ENCODE measurements around the gene NKAIN2. TPM values are rescaled to one million over a fixed set of nuclear protein-coding genes. Genes with fewer than 3 reads are reported as not detected.

Gene NKAIN2
- polyA plus RNA-seq, 1 donor (not counting 4 experiments of a cell fraction or from before 2014, with no cell fraction given): 0.13 TPM

- FAIRE-seq (no peak), DNase-seq (ENCODE audit: low read depth, low spot score) (no peak)
- Histone ChIP-seq H3K36me3 (ENCODE audit: control insufficient read depth in 2 of 2, extremely low read depth in 1 of 2, insufficient read depth in 2 of 2, low read length in 2 of 2) (no peaks in the 10 kb centered on the region), H2AFZ (ENCODE audit: control insufficient read depth, low read length) (no peak overlapping the region), H3K4me2 (ENCODE audit: control insufficient read depth, extremely low read depth, insufficient read depth, low read depth, low read length) (no peak overlapping the region), H4K20me1 (ENCODE audit: control insufficient read depth, extremely low read depth, insufficient read depth, low read length) (no peaks in the 10 kb centered on the region), H3K27me3 (ENCODE audit: control insufficient read depth, extremely low read depth, insufficient read depth, low read length) (peaks cover 2% of the 10 kb centered on the region), H3K27ac (ENCODE audit: control insufficient read depth, insufficient read depth, low read length) (no peak overlapping the region), H3K4me3 (ENCODE audit: control insufficient read depth in 2 of 3, extremely low read depth in 1 of 3, insufficient read depth in 2 of 3, low read depth in 1 of 3, low read length in 3 of 3) (no peak overlapping the region), H3K9me1 (ENCODE audit: control insufficient read depth, extremely low read depth, insufficient read depth, low read length) (no peaks in the 10 kb centered on the region), H3K9me3 (ENCODE audit: control insufficient read depth, low read depth, low read length) (no peaks in the 10 kb centered on the region), H3K4me1 (ENCODE audit: control insufficient read depth, extremely low read depth, insufficient read depth, low read length) (no peaks in the 10 kb centered on the region), H3K79me2 (ENCODE audit: control insufficient read depth, insufficient read depth, low read length) (no peaks in the 10 kb centered on the region), H3K9ac (ENCODE audit: control insufficient read depth, extremely low read depth, insufficient read depth, low read length) (no peak overlapping the region)
- dilution Hi-C loops (cut with MboI; ENCODE audit: extremely low pct_ligation_motif_present, low sequenced_read_pairs): no loop called here
- TF ChIP-seq EZH2 (IDR thresholded peaks at IDR 0.05; ENCODE audit: low read length) (no peak), CTCF (optimal IDR thresholded peaks at IDR 0.05 in 1 of 3, IDR thresholded peaks at IDR 0.05 in 1 of 3, conservative IDR thresholded peaks at IDR 0.05 in 1 of 3; ENCODE audit: extremely low read depth in 1 of 3, insufficient read depth in 2 of 3, low read length in 3 of 3) (no peak)
Observed at GRCh38 chr6:124493259-124493658, 689.6 kb downstream of the NKAIN2 start.

GRCh38 chr6:124494956-124495664 lies 691.4 kb downstream of the NKAIN2 start:
- Histone ChIP-seq H3K9me1 (ENCODE audit: control insufficient read depth, extremely low read depth, insufficient read depth, low read length) (no peaks in the 10 kb centered on the region), H3K36me3 (ENCODE audit: control insufficient read depth in 2 of 2, extremely low read depth in 1 of 2, insufficient read depth in 2 of 2, low read length in 2 of 2) (no peaks in the 10 kb centered on the region), H3K4me1 (ENCODE audit: control insufficient read depth, extremely low read depth, insufficient read depth, low read length) (no peaks in the 10 kb centered on the region), H3K4me3 (ENCODE audit: control insufficient read depth in 2 of 3, extremely low read depth in 1 of 3, insufficient read depth in 2 of 3, low read depth in 1 of 3, low read length in 3 of 3) (no peak overlapping the region), H4K20me1 (ENCODE audit: control insufficient read depth, extremely low read depth, insufficient read depth, low read length) (no peaks in the 10 kb centered on the region), H2AFZ (ENCODE audit: control insufficient read depth, low read length) (no peak overlapping the region), H3K9me3 (ENCODE audit: control insufficient read depth, low read depth, low read length) (no peaks in the 10 kb centered on the region), H3K4me2 (ENCODE audit: control insufficient read depth, extremely low read depth, insufficient read depth, low read depth, low read length) (no peak overlapping the region), H3K27ac (ENCODE audit: control insufficient read depth, insufficient read depth, low read length) (no peak overlapping the region), H3K27me3 (ENCODE audit: control insufficient read depth, extremely low read depth, insufficient read depth, low read length) (peaks cover 2% of the 10 kb centered on the region), H3K79me2 (ENCODE audit: control insufficient read depth, insufficient read depth, low read length) (no peaks in the 10 kb centered on the region), H3K9ac (ENCODE audit: control insufficient read depth, extremely low read depth, insufficient read depth, low read length) (no peak overlapping the region)
- no peak for DNase-seq (ENCODE audit: low read depth, low spot score)
- dilution Hi-C loops (cut with MboI; ENCODE audit: extremely low pct_ligation_motif_present, low sequenced_read_pairs): no loop called here
- no peak for FAIRE-seq
- TF ChIP-seq EZH2 (IDR thresholded peaks at IDR 0.05; ENCODE audit: low read length) (no peak), CTCF (optimal IDR thresholded peaks at IDR 0.05 in 1 of 3, IDR thresholded peaks at IDR 0.05 in 1 of 3, conservative IDR thresholded peaks at IDR 0.05 in 1 of 3; ENCODE audit: extremely low read depth in 1 of 3, insufficient read depth in 2 of 3, low read length in 3 of 3) (no peak)
